ENCODE data around the gene CSMD2. TPM values are rescaled to one million over a fixed set of nuclear protein-coding genes. Genes with fewer than 3 reads are reported as not detected.

The CSMD2 gene
- polyA plus RNA-seq, 1 experiment, result 2.3 TPM

DNA sequence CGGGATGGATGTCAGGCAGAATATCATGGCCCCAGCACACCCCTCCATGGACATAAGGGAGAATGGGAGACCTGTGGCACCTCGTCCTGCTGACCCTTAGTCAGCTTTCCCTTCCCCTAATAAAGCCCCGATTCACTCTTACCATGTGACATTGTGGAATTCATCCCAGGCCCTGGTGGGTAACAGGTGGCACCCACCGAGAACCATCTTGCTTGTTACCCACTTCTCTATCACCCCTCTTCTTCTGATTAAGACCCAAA lies 32.9 kb downstream of the CSMD2 start:
- peaks cover 4% of the 10 kb centered on the region for H3K9me3 ChIP-seq (ENCODE audit: control insufficient read depth, insufficient read depth, low read length)
- CTCF ChIA-PET, result no interaction called here
- H3K27ac ChIP-seq (ENCODE audit: low read depth, low read length), result no peak overlapping the region
- POLR2A ChIA-PET, result no interaction called here
- H3K27me3 ChIP-seq (ENCODE audit: control insufficient read depth, insufficient read depth, low read length), result no peaks in the 10 kb centered on the region
- DNase-seq (ENCODE audit: low read depth, low spot score), result no peak
- TF ChIP-seq, protein P1, sequence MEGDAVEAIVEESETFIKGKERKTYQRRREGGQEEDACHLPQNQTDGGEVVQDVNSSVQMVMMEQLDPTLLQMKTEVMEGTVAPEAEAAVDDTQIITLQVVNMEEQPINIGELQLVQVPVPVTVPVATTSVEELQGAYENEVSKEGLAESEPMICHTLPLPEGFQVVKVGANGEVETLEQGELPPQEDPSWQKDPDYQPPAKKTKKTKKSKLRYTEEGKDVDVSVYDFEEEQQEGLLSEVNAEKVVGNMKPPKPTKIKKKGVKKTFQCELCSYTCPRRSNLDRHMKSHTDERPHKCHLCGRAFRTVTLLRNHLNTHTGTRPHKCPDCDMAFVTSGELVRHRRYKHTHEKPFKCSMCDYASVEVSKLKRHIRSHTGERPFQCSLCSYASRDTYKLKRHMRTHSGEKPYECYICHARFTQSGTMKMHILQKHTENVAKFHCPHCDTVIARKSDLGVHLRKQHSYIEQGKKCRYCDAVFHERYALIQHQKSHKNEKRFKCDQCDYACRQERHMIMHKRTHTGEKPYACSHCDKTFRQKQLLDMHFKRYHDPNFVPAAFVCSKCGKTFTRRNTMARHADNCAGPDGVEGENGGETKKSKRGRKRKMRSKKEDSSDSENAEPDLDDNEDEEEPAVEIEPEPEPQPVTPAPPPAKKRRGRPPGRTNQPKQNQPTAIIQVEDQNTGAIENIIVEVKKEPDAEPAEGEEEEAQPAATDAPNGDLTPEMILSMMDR (IDR thresholded peaks at IDR 0.05; ENCODE audit: low read depth, low read length), result no peak
- H3K4me3 ChIP-seq (ENCODE audit: low read depth, low read length), result no peak overlapping the region

DNA sequence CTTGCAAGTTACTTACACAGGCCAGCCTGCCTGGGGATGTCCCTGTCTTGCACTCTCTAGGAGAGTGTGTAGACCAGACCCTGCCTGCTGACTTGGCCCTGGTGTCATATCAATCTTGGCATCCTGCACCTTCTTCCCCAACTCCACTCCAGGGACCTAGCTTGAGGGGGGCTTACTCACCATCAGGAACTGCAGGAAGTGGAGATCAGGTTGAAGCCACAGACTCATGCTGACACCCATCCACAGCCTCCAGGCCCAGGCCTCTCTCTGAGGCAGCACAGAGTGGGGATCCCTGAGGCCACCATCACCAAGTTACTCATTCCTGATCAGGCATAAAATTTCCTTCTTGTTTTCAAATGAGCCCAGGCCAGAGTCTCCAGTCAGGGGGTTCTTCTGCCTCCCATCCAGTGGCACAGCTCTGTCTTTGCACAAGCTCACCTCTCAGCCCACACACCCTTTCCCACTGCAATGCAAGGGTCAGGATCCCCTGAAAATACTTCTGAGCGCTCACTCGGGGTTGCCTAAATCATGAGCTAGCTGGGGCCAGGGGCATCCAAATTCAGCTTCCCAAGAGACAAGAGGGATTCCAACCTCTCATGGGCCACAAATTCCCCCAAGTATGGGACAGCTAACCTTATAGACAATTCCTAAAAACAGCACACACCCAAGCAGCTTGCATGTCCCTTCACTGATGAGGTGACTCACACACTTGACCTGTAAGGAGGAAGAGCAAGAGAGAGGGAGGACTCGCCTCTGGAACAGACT lies 33.5 kb downstream of the CSMD2 start:
- DNase-seq (ENCODE audit: low read depth, low spot score), result no peak
- CTCF ChIA-PET, result no interaction called here
- POLR2A ChIA-PET, result no interaction called here

DNA sequence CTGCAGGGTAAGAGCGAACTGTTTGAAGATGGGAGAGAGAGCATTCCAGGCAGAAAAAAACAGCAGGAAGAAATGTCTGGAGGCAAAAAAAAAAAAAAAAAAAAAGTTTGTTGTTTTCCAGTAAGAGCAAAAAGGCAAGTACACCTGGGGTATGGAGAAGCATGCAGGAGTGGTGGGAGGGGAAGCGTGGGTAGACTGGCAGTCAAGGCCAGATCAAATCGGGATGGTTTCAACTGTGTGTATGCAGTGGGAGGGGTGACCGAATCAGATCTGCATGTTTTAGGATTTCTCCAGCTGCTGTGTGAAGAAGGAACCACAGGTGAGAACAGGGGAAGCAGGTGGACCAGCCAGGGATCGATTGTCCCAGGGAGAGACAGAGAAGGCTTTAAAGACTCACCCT lies 34.7 kb downstream of the CSMD2 start:
- H3K27me3 ChIP-seq (ENCODE audit: control insufficient read depth, insufficient read depth, low read length), result no peaks in the 10 kb centered on the region
- TF ChIP-seq, protein P1 (IDR thresholded peaks at IDR 0.05; ENCODE audit: low read depth, low read length), result no peak
- no peak for DNase-seq (ENCODE audit: low read depth, low spot score)
- ChIA-PET CTCF (interaction anchor here (1.6 kb wide), 1 partner anchor 370 kb away, joined by 3 read pairs; no protein-coding TSS in a partner anchor), POLR2A (no interaction called here)
- H3K4me3 ChIP-seq (ENCODE audit: low read depth, low read length), result no peak overlapping the region
- peaks cover 4% of the 10 kb centered on the region for H3K9me3 ChIP-seq (ENCODE audit: control insufficient read depth, insufficient read depth, low read length)
- H3K27ac ChIP-seq (ENCODE audit: low read depth, low read length), result no peak overlapping the region

More for the DNA sequence above, 33.5 kb downstream of the CSMD2 start:
- TF ChIP-seq, protein P1 (IDR thresholded peaks at IDR 0.05; ENCODE audit: low read depth, low read length), result no peak
- Histone ChIP-seq H3K27ac (ENCODE audit: low read depth, low read length) (no peak overlapping the region), H3K4me3 (ENCODE audit: low read depth, low read length) (no peak overlapping the region), H3K27me3 (ENCODE audit: control insufficient read depth, insufficient read depth, low read length) (no peaks in the 10 kb centered on the region), H3K9me3 (ENCODE audit: control insufficient read depth, insufficient read depth, low read length) (peaks cover 4% of the 10 kb centered on the region)

DNA sequence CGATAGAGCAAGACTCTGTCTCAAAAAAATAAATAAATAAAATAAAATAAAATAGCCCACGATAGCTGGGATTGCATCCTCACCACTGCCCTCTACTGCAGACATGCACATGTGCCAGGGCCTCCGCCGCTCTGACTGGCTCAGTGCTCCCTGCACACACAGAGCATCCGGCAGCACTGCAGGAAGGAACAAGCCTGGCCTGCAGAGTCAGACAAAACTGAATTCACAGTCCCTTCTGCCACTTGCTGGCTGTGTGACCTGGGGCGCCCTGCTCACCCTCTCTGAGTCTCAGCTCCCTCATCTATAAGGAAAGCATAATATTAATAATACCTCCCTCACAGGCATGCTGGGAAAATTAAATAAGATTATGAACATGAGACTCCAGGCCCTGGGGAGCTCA lies 35.4 kb downstream of the CSMD2 start:
- no peak overlapping the region for H3K27ac ChIP-seq (ENCODE audit: low read depth, low read length)
- POLR2A ChIA-PET, result no interaction called here
- CTCF ChIA-PET, result interaction anchor here (1.6 kb wide), 1 partner anchor 369 kb away, joined by 3 read pairs; no protein-coding TSS in a partner anchor

More for the DNA sequence above, 35.4 kb downstream of the CSMD2 start:
- Histone ChIP-seq H3K4me3 (ENCODE audit: low read depth, low read length) (no peak overlapping the region), H3K27me3 (ENCODE audit: control insufficient read depth, insufficient read depth, low read length) (no peaks in the 10 kb centered on the region), H3K9me3 (ENCODE audit: control insufficient read depth, insufficient read depth, low read length) (peaks cover 4% of the 10 kb centered on the region)
- TF ChIP-seq, protein P1 (IDR thresholded peaks at IDR 0.05; ENCODE audit: low read depth, low read length), result no peak
- no peak for DNase-seq (ENCODE audit: low read depth, low spot score)
